A549 (cell line): ENCODE measurements around the gene SLC35F3. TPM values are rescaled to one million over a fixed set of nuclear protein-coding genes. Genes with fewer than 3 reads are reported as not detected.

Source experiments
- ATAC-seq, 2 experiments: fragments of 200-7000 bp in 1 of 2; fragments of >200 bp in 1 of 2; cut with Nextera tagmentation in 1 of 2; cut with Tn5 transposase in 1 of 2; 3 replicates each; pipeline versions ENCODE4 v1.8.0 to v1.9.1; 2018 to 2020; ENCODE audit warnings: mild to moderate bottlenecking in 1 of 2, moderate library complexity in 1 of 2
- CTCF ChIA-PET: fragments of 300-600 bp; sonication (Branson Sonifier 250); formaldehyde crosslinking; extraction: SDS; loops from one replicate; lab custom pipeline; 2021; ENCODE audit warnings: antibody characterized with exemption, inconsistent platforms; lab: Yijun Ruan, JAX
- POLR2A ChIA-PET: fragments of 350-600 bp; formaldehyde crosslinking; extraction: SDS; loops from one replicate; lab custom pipeline; 2021; ENCODE audit warnings: antibody characterized with exemption, inconsistent platforms; lab: Yijun Ruan, JAX
- DNase-seq, 2 experiments: peaks; one replicate each; pipeline versions ENCODE4 v3.0.0 to v3.0.0-alpha.2; 2011 to 2016; ENCODE audit warnings: low read depth in 1 of 2, low spot score in 1 of 2
- FAIRE-seq: peaks from 2 replicates; lab custom pipeline; 2011; peaks lifted over from hg19 to GRCh38; lab: Jason Lieb, UNC
- H3K27ac ChIP-seq, 2 experiments: fragments of >200 bp; sonication (Bioruptor Twin); formaldehyde crosslinking; 3 replicates each; pipeline ENCODE4 v1.5.1; 2016 to 2017
- H3K4me1 ChIP-seq: fragments of >200 bp; sonication (Bioruptor Twin); formaldehyde crosslinking; 3 replicates; pipeline ENCODE4 v1.6.1; 2016
- H3K4me2 ChIP-seq: fragments of >200 bp; sonication (Bioruptor Twin); formaldehyde crosslinking; 3 replicates; pipeline ENCODE4 v1.6.1; 2016
- H3K4me3 ChIP-seq: fragments of >200 bp; sonication (Bioruptor Twin); formaldehyde crosslinking; 3 replicates; pipeline ENCODE4 v1.5.1; 2016
- H3K9me3 ChIP-seq: fragments of >200 bp; sonication (Bioruptor Twin); formaldehyde crosslinking; 3 replicates; pipeline ENCODE4 v1.6.1; 2016
- BCL3 ChIP-seq: fragments of >200 bp; sonication (Bioruptor Twin); formaldehyde crosslinking; IDR thresholded peaks from 3 replicates; pipeline ENCODE4 v1.6.1; 2016
- CBX2 ChIP-seq: fragments of 200-600 bp; sonication (generic); IDR thresholded peaks from 2 replicates; pipeline ENCODE4 v1.6.1; 2016; ENCODE audit warnings: low read depth, mild to moderate bottlenecking, borderline replicate concordance
- CBX8 ChIP-seq: fragments of 200-600 bp; sonication (generic); IDR thresholded peaks from 2 replicates; pipeline ENCODE4 v1.6.1; 2016
- CEBPB ChIP-seq, 2 experiments: fragments of >200 bp in 1 of 2; sonication (Bioruptor Twin) in 1 of 2; formaldehyde crosslinking in 1 of 2; IDR thresholded peaks; 2 replicates each; pipeline ENCODE4 v1.6.1; 2012 to 2016
- EP300 ChIP-seq, 2 experiments: fragments of >200 bp; sonication (Bioruptor Twin); formaldehyde crosslinking; IDR thresholded peaks; 2 replicates in 1 of 2; 3 replicates in 1 of 2; pipeline ENCODE4 v1.6.1; 2016 to 2017
- FOSL2 ChIP-seq, 2 experiments: fragments of 450-650 bp in 1 of 2; fragments of >200 bp in 1 of 2; sonication (Bioruptor Twin) in 1 of 2; formaldehyde crosslinking; IDR thresholded peaks; 2 replicates each; pipeline versions ENCODE4 v1.5.0 to v1.6.1; 2016 to 2020; ENCODE audit warnings: mild to moderate bottlenecking in 1 of 2, moderate library complexity in 1 of 2
- FOXS1 ChIP-seq: fragments of 250-450 bp; sonication (Bioruptor Pico); IDR thresholded peaks from 2 replicates; pipeline ENCODE4 v1.5.0; 2020; ENCODE audit warnings: mild to moderate bottlenecking, moderate library complexity
- GATA3 ChIP-seq: IDR thresholded peaks from 2 replicates; pipeline ENCODE4 v1.6.1; 2012; ENCODE audit warnings: borderline replicate concordance
- HDAC2 ChIP-seq: fragments of 200-600 bp; sonication (generic); IDR thresholded peaks from 2 replicates; pipeline ENCODE4 v1.6.1; 2016
- HES2 ChIP-seq: fragments of >200 bp; sonication (Bioruptor Twin); formaldehyde crosslinking; IDR thresholded peaks from 2 replicates; pipeline ENCODE4 v1.6.1; 2016
- HOXA7 ChIP-seq: fragments of 250-450 bp; sonication (Bioruptor Pico); IDR thresholded peaks from 2 replicates; pipeline ENCODE4 v1.5.0; 2020; ENCODE audit warnings: mild to moderate bottlenecking, moderate library complexity
- HOXB13 ChIP-seq: fragments of 250-450 bp; sonication (Bioruptor Pico); IDR thresholded peaks from 2 replicates; pipeline ENCODE4 v1.5.0; 2020; ENCODE audit warnings: low read depth, mild to moderate bottlenecking, moderate library complexity
- HOXB5 ChIP-seq: fragments of 250-450 bp; sonication (Bioruptor Pico); IDR thresholded peaks from 2 replicates; pipeline ENCODE4 v1.5.0; 2020; ENCODE audit warnings: mild to moderate bottlenecking, moderate library complexity
- JUNB ChIP-seq: fragments of >200 bp; sonication (Bioruptor Twin); formaldehyde crosslinking; IDR thresholded peaks from 2 replicates; pipeline ENCODE4 v1.6.1; 2016
- KDM5A ChIP-seq: fragments of 200-600 bp; sonication (generic); IDR thresholded peaks from 2 replicates; pipeline ENCODE4 v1.6.1; 2016; ENCODE audit warnings: antibody characterized with exemption, mild to moderate bottlenecking
- MAFK ChIP-seq: fragments of 450-650 bp; IDR thresholded peaks from 2 replicates; pipeline ENCODE4 v1.6.1; 2014; ENCODE audit not compliant: partially characterized antibody
- MAX ChIP-seq: IDR thresholded peaks from 2 replicates; pipeline ENCODE4 v1.6.1; 2012
- POLR2A ChIP-seq: IDR thresholded peaks from 2 replicates; pipeline ENCODE4 v1.6.1; 2012; ENCODE audit warnings: mild to moderate bottlenecking, low read length
- RARB ChIP-seq: fragments of 250-450 bp; sonication (Bioruptor Pico); IDR thresholded peaks from 2 replicates; pipeline ENCODE4 v1.8.0; 2021; ENCODE audit warnings: mild to moderate bottlenecking, moderate library complexity
- RCOR1 ChIP-seq: fragments of 150-350 bp; IDR thresholded peaks from 2 replicates; pipeline ENCODE4 v1.6.1; 2014; ENCODE audit warnings: antibody characterized with exemption, low read length, low read depth
- REST ChIP-seq: fragments of 200-600 bp; sonication (generic); IDR thresholded peaks from 2 replicates; pipeline ENCODE4 v1.6.1; 2016; ENCODE audit warnings: antibody characterized with exemption, mild to moderate bottlenecking, moderate library complexity
- TFCP2L1 ChIP-seq: fragments of 250-450 bp; sonication (Bioruptor Pico); IDR thresholded peaks from 2 replicates; pipeline ENCODE4 v1.5.0; 2021; ENCODE audit warnings: mild to moderate bottlenecking
- ZC3H11A ChIP-seq: fragments of 450-650 bp; IDR thresholded peaks from 2 replicates; pipeline ENCODE4 v1.6.1; 2014; ENCODE audit warnings: antibody characterized with exemption, mild to moderate bottlenecking
- ZFP36 ChIP-seq: fragments of 450-650 bp; IDR thresholded peaks from 2 replicates; pipeline ENCODE4 v1.6.1; 2014; ENCODE audit warnings: borderline replicate concordance; ENCODE audit not compliant: partially characterized antibody
- ZNF302 ChIP-seq: fragments of 250-450 bp; sonication (Bioruptor Pico); IDR thresholded peaks from 2 replicates; pipeline ENCODE4 v1.9.0; 2021; ENCODE audit warnings: inconsistent platforms, mild to moderate bottlenecking, moderate library complexity
- WGBS: methylation state at CpG from one replicate; pipeline ENCODE4 v1.1.6; 2017; ENCODE audit errors: missing lambda C conversion rate; 5-methylcytosine and 5-hydroxymethylcytosine counted together
- polyA plus RNA-seq, 4 experiments: library from polyadenylated mRNA; depleted of rRNA in 3 of 4; stranded (reverse); fragments of >200 nt; fragmentation: RNase III in 1 of 4; extraction: RNeasy Plus Mini Kit Qiagen cat#74134 plus additional on column Dnase treatment in 1 of 4; gene quantifications; 2 replicates in 3 of 4; 3 replicates in 1 of 4; pipeline ENCODE4 v1.2.3, GENCODE V29; 2011 to 2017

The SLC35F3 gene
- polyA plus RNA-seq, 2 of the 4 experiments (the other 2 are of a cell fraction): 5.5 to 7.8 TPM

GRCh38 chr1:234206651-234207284, 302.3 kb downstream of the SLC35F3 start:
- no peak overlapping the region for H3K4me3 ChIP-seq
- WGBS: 53% methylated on average over 18 of the region's 18 CpGs
- DNase-seq (peak; percentile 56 to 66), FAIRE-seq (no peak), ATAC-seq (peak; percentile 69 to 70)
- H3K4me2 ChIP-seq: peak overlapping the region; percentile 25
- peaks cover 29% of the 10 kb centered on the region for H3K4me1 ChIP-seq
- ChIA-PET POLR2A (interaction anchor here (0.5 to 1.0 kb wide), 2 partner anchors 103 to 447 kb away, joined by 3 to 6 read pairs; no protein-coding TSS in a partner anchor), CTCF (interaction anchor here (0.6 to 1.0 kb wide), 3 partner anchors 23 to 106 kb away, joined by 3 to 4 read pairs (median 3); no protein-coding TSS in a partner anchor)
- no peak for TF ChIP-seq RARB (CRISPR knock-in tag)
- TF ChIP-seq GATA3: peak; percentile 16; the same call in 1 of the 2 replicates
- peak; percentile 60; the same call in 1 of the 2 replicates for TF ChIP-seq FOSL2 (IDR thresholded peaks at IDR 0.05)
- TF ChIP-seq FOSL2 (CRISPR knock-in tag; IDR thresholded peaks at IDR 0.05): peak; percentile 91
- no peak for TF ChIP-seq ZFP36
- no peak for TF ChIP-seq ZNF302 (CRISPR knock-in tag)
- no peak for TF ChIP-seq JUNB
- peak overlapping the region; percentile 58 to 79; a peak in 5 of 6 replicates for H3K27ac ChIP-seq
- peaks cover 21% of the 10 kb centered on the region for H3K9me3 ChIP-seq

- 49% methylated on average over 3 of the region's 3 CpGs for WGBS
- H3K4me1 ChIP-seq: peaks cover 29% of the 10 kb centered on the region
- H3K4me2 ChIP-seq: peak overlapping the region; percentile 17; the same call in 1 of the 3 replicates
- H3K4me3 ChIP-seq: no peak overlapping the region
- DNase-seq: no peak
- peaks cover 23% of the 10 kb centered on the region for H3K9me3 ChIP-seq
- FAIRE-seq: no peak
- ChIA-PET CTCF (interaction anchor here (1.1 to 2.6 kb wide), 4 partner anchors 94 to 768 kb away, joined by 3 to 15 read pairs (median 4); no protein-coding TSS in a partner anchor), POLR2A (interaction anchor here (0.9 kb wide), 1 partner anchor 717 kb away, joined by 6 read pairs; no protein-coding TSS in a partner anchor)
- TF ChIP-seq POLR2A (no peak), HES2 (no peak), TFCP2L1 (CRISPR knock-in tag) (no peak), CEBPB (IDR thresholded peaks at IDR 0.05) (no peak), BCL3 (no peak), REST (no peak), HOXA7 (CRISPR knock-in tag) (no peak), ZC3H11A (no peak), EP300 (IDR thresholded peaks at IDR 0.05) (no peak), CBX2 (no peak), CBX8 (no peak), ZNF302 (CRISPR knock-in tag) (no peak), MAX (no peak), HOXB13 (CRISPR knock-in tag) (no peak), RCOR1 (no peak), MAFK (no peak), HDAC2 (no peak), KDM5A (no peak), HOXB5 (CRISPR knock-in tag) (no peak), FOXS1 (CRISPR knock-in tag) (no peak)
- H3K27ac ChIP-seq: peak overlapping the region; percentile 58 to 79; a peak in 5 of 6 replicates
- ATAC-seq: peak in 1 of 2 experiments; percentile 75; a peak in 3 of 6 replicates
Observed at GRCh38 chr1:234208351-234208750, 303.9 kb downstream of the SLC35F3 start.
